Activated T-helper 9 cell treated with anti-CD3 and anti-CD28 coated beads, Interleukin-2, amount 50 U/mL, for 16 hours (primary cell): ENCODE results near the gene CSNK1D.
A peak's percentile ranks its signal among the peaks of the same experiment; 100 is the strongest.

Experiments used
- DNase-seq: peaks from one replicate; pipeline ENCODE4 v3.0.0-alpha.2; 2020; ENCODE audit warnings: low read depth

CSNK1D gene

DNA sequence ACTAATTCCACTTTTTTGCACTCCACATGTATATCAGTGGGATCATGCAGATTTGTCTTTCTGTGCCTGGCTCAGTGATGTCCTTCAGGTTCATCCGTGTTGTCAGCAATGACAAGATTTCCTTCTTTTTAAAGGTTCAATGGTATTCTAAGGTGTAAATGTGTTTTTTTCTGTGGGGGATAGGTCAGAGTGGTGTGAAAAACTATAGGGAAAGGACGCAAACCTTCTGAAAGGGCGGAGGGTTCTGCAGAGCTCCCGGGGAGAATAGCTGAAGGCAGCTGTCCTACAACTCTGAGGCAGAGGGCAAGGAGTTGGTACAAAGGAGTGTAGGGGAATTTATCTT is 21.9 kb upstream of the CSNK1D start:
- no peak for DNase-seq

DNA sequence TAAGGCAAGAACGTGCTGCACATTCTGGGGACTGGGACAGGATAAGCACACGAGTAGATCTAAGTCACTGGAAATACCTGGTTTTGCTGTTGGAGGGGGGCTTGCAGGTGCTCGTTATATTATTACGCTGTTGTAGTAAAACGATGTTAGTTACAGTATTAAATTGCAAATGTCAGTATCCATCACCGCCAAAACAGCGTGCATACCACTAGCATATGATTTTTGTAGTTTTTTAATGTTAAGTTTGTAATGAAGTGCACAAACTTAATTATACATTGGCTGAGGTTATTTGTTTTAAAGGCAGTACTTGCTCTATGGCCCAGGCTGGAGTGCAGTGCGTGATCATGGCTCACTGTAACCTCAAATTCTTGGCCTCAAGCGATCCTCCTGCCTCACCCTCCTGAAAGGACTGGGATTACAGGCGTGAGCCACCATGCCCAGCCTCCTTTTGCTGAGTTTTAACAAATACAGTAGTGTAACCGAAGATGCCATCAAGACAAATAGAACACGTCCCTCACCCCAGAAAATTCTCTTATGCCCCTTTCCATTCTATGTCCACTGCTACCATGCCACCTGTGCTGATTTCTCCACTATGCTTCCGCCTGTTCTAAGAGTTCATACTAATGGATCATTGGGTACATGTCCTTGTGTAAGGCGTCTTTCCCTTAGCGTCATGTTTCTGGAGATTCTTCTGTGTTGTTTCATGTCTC is 20.7 kb upstream of the CSNK1D start:
- DNase-seq: no peak

DNA sequence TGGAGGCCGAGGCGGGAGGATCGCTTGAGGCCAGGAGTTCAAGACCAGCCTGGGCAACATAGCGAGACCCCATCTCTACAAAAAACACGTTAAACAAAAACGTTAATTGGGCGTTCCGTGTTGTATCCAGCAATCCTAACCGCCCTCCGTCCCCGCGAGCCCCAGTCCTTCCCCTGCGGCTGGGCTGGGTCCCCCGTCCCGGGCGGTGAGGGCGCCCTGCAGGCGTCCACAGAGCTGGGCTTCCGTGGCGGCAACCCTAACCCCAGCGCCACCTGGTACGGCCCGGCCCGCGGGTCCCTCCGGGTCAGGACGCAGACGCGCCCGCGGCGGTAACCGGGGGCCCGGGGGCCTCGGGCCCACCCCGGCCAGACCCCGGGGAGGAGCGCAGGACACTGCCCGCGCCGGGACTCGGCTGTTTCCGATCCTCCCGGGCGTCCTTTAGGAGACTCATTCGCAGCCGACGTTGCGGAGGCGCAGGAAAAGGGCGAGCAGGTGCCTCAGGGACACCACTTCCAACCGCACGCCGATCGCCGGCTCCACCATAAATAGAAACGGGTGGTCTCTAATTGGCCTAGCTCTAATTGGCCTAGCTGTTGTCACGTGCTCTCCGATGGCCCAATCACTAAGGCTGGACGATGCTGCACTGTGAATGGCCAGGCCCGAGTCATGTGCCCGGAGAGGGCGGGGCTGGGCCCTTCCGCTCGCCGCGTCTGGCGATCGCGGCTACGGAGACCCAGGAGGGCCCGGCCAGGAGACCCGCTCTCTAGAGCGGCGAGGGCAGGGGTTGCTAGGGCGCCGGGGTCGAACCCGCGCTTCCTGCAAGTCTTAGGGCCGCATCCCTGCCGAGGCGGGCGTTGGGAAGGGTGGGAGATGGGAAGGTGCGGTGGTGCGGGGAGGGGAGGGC is 19.0 kb upstream of the CSNK1D start:
- DNase-seq: peak; percentile 87

DNA sequence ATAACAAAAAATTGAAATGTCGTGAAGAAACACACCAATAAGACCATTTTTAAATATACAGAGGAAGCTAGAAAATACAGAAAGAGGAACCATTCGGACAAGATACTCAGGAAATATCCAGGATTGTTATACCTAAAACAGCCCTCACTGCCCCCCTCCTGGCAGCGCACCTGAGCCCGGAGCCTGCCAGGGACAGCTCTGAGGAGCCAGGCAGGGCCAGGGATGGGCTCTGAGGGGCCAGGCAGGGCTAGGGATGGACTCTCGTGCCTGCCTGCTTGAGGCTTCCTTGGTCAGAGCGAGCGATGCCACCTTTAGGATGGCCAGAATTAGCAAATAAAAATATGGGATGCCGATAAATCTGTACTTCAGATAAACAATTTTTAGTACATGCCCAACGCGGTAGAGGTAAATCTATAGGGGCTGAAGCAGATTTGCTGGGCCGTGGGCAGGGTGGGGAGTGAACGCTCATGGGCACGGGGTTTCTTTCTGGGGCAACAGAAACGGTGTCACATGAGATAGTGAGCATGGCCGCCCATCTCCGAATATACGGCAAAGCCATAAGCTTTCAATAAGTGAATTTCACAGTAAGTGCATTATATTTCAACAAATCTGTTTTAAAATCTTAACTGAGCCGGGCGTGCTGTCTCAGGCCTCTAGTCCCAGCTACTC is 18.2 kb upstream of the CSNK1D start:
- no peak for DNase-seq

DNA sequence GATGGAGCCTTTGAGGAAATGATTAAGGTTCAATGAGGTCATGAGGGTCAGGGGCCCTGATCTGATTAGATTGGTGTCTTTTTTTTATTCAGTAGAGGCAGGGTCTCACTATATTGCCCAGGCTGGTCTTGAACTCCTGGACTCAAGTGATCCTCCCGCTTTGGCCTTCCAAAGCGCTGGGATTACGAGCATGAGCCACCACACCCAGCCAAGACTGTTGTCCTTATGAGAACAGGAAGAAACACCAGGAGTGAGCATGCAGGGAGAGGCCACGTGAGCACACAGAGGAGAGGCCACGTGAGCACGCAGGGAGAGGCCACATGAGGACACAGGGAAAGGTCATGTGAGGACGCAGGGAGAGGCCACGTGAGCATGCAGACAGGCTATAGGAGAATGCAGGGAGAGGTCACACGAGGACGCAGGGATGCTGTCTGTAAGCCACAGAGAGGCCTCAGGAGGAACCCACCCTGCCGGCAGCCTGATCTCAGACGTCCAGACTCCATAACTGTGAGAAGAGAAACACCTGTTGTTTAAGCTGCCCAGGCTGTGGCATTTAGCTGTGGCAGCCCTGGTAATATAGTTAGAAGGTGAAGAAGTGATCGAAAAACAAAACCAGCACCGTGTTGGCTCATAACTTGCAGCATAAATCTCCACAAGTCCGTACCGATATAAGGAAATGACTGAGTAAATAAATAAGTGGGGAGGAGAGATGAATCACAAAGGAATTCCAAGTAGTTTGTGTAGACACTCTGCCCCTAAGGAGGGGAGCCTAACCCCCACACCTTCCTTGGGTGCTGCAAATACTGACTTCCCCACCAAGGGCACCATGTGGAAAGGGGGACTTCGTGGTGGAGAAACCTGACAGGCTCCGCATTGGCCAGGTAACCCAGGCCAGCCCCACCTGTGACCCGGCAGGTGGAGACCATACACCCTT is 14.6 kb upstream of the CSNK1D start:
- no peak for DNase-seq

DNA sequence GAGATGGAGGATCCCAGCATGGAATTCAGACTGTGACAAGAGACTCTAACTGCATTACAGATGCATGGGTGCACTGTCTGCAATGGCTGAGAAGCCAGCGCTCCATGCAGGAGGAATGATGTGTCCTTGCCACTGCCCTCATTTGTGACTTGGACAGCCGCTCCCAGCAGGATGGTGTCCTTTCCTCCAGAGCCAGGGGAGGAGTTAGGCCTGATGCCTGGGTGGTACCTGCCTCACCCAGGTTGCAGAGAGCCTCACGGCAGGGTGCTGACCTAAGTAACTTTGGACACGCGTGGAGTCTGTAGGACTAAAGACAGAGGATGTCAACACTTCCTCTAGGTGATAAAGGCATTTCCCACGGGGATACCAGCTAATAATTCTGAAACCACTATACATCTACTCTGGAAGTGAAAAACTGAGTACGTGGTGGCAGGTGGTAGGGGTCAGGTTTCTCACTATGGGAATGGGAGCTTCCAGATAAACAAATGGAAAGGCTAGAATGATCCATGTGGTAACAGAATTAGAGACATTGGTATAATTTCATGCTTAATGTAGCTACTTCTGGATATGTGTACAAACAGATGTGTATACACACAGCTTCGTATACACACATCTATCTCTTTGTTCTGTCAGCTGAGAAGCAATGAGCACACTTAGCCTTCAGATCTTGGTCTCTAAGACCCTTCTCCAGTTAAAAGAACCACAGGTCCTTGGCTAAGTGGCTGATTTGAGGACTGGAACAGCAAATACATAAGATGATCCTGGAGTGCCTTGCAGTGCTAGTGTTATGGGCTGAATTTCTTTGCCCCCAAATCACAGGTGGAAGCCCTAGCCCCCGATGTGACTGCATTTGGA is 13.7 kb upstream of the CSNK1D start:
- no peak for DNase-seq

DNA sequence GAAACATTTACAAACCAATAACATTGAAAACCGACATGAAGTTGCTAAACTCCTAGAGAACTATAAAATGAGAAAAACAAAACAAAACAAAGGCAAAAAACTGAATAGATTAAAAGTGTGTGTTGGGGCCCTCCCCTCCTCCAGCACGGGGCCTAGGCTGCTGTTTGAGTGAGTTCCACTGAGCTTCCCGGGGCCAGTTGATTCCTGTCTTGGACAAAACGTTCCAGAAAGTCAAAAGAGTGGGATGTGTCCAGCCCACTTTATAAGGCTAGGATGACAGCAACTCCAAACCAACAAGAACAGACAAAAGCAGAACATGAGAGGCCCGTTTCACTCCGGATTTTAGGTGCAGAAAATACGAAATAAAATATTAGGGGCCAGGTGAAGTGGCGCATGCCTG is 11.6 kb upstream of the CSNK1D start:
- no peak for DNase-seq

DNA sequence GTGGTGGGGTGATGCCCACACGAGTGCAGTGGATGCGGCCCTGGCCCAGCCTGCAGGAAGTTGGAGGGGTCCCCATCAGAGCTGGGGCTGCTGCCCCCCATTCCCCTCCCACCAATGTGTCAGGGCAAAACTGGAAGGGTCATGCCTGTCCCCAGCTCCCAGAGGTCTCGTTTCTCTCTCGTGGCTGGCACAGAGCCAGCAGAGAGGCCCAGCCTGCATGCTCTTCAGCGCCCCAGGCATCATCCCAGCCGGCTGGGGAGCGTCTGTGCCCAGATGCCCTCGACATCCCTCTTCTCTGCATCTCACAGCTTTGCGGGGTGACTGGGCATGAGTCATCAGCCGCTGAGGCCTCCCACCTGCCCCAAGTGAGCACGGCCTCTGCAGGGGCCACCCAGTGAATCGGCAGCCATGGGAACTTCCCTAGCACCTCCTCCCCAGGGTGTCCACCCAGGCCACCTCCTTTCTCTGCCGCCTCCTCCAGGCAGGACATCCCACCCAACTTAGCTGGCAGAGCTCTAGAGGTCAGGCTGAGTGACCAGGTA is 9.8 kb upstream of the CSNK1D start:
- DNase-seq: no peak

DNA sequence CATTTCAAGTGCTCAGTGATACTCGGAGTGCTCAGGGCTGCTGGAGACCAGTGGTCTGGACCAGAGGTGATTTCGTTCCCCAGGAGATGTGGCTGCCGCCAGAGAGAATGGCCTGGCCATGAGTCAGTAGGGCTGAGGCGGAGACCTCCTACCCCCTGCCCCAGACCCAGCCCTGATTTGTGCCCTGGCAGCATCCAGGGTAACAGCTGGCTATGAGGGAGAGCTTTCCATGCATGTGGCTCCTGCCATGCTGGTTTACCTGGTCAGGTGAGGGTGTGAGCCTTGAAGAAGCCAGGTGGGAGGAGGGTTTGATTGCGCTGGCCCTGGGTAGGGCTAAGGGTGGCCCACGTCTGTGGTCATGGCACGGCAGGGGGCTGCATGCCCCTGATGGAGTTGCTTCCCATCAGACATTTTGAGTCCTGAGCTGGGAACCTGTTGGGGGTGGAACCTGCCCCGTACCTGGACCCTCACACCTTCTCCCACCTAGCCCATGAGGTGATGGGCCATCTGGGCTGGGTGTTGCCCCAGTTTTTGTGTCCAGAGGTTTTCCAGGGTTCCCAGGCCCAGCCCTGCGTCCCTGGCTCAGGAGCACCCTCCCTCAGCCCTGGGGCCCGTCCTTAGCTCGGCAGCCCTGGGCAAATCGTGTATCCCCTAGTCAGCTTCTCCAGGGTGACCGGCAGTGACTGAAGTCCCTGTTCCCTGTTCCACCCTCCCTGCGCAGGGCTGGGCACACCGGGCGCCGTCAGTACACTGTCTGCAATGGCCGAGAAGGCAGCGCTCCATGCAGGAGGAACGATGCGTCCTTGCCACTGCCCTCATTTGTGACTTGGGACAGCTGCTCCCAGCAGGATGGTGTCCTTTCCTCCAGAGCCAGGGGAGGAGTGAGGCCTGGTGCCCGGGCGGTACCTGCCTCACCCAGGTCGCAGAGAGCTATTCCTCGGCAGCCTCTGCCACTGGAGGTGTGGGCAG is 9.0 kb upstream of the CSNK1D start:
- no peak for DNase-seq

DNA sequence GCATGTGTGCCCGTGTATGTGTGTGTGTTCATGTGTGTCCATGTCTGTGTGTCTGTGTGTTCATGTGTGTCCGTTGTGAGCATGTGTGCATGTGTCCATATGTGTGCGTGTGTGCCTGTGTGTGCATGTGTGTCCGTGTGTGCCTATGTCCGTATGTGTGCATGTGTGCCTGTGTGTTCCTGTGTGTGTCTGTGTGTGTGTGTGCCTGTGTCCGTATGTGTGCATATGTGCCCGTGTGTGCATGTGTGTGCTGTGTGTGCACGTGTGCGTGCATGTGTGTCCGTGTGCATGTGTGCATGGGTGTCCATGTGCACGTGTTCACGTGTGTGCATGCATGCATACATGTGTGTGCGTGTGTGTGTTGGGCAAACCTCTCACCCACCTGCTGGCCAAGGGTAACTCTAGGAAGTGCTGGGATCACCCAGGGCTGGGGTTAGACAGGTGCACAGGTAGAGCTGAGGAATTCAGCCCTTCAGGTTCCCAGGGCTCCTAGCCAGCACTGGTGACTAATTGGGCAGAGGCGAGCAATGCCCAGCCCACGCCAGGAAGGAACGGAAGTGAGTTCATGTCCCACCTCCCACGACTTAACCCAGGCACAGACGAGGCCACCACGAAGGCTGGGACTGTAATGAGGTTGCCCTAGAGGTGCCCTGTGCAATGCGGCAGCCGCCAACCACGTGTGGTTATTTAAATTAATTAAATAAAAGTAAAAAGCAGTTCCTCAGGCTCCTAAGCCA is 8.2 kb upstream of the CSNK1D start:
- peak; percentile 61 for DNase-seq

DNA sequence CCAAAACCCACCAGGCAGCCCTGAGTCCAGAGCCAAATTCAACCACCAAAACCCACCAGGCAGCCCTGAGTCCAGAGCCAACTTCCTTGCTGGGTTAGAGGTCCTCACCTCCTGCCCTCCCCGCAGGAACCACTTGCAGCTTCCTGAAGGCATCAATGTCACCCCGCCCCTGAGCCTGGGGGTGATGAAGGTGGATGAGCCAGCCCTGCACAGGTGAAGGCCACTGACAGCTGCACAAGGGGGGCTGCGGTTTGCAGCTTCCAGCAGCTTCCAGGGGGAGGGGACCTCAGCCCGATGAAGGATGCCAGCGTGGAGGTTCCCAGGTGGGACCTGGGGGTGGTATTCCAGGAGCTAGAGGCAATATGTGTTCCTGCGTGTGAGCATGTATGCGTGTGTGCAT is 7.6 kb upstream of the CSNK1D start:
- DNase-seq: no peak

DNA sequence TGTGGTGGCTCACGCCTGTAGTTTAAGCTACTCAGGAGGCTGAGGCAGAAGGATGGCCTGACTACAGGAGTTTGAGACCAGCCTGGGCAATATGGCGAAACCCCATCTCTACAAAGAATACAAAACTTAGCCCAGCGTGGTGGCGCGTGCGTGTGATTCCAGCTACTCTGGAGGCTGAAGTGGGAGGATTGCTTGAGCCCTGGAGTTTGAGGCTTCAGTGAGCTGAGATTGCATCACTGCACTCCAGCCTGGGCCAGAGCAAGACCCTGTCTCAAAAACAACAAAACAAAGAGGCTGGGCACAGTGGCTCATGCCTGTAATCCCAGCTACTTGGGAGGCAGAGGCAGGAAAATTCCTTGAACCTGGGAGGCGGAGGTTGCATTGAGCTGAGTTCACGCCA is 7.0 kb upstream of the CSNK1D start:
- no peak for DNase-seq

DNA sequence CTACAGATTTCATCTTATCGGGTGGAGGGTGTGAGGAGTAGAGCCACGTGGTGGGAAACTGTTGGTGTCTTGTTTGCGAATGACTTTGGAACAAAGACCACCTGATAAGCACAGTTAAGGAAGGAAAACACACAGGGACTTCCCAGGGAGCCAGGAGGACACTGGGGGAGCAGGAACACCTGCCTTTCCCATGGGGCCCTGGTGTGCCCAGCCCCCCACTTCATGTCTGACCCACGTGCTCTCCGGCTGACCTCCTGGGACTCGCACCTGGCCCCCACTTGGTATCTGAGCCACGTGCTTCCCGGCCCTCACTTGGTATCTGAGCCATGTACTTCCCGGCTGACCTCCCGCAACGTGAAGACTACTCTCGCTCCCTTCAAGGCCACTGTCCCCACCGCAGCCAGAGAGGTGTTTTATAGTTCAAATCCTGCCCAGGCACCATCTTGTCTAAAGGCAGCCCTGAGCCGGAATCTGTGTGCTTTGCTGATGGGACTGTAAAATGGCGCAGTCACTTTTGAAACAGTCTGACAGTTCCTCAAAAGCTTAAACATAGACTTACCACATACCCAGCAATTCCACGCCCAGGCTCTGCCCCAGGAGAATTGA is 5.4 kb upstream of the CSNK1D start:
- no peak for DNase-seq

DNA sequence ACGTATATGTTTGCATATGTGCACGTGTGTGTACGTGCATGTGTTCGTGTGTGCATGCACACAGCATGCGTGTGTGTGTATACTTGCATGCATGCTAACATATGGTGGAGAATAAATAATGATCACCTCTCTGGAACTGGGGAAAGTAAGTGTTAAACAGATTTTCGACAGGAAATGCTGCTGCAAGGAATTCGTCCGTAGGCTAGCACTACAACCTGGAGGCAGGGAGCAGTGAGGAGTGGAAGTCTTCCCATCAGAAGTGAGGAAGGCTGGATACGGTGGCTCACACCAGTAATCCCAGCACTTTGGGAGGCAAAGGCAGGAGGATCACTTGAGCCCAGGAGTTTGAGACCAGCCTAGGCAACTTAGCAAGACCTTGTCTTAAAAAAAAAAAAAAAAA is 4.8 kb upstream of the CSNK1D start:
- no peak for DNase-seq

DNA sequence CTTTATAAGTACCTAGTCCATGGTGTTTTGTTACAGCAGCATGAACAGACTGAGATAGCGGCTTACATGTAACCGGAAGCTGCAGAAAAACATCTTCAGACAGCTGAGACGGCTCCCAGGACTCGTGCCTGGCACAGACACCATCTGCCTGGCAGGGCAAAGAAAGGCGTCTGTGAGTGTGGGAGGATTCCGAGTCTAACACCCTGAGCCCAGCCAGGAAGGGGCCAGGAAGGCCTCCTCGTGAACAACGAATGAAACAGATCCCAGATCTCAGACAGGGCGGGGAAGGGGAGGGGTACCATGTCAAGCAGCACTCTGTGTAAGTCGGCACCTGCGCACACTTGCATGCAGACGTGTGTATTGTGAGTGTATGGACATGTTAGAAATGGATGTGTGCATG is 4.4 kb upstream of the CSNK1D start:
- no peak for DNase-seq

DNA sequence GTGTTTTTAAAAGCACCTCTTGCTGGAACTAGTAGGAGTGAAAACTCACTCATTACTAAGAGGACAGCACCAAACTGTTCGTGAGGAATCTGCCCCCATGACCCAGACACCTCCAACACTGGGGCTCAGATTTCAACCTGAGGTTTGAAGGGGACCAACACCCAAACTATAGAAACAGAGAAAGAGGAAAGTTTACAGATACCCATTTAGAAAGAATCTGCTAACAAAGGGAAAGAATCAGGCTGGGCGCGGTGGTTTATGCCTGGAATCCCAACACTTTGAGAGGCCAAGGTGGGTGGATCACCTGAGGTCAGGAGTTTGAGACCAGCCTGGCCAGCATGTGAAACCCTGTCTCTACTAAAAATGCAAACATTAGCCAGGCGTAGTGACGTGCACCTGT is 3.4 kb upstream of the CSNK1D start:
- no peak for DNase-seq

DNA sequence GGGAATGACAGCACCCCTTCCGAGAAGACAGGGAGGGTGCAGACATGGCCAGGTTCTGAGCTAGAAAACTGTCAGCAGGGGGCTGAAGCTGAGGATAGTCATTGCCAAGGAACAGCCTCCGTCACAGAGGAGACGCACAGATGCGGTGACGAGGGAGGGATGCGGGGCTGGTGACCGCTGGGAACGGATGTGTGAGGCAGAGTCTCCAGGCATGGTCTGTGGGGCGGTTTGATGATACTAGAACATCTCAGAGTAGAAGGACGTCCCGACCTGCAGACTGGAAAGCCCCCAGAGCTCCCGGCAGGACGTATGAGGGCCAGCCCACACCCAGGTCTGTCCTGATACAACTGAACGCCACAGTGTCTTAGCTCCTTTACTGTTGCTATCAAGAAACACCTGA is 1.8 kb upstream of the CSNK1D start:
- DNase-seq: no peak
